Stimulated activated CD8-positive, alpha-beta memory T cell treated with anti-CD3 and anti-CD28 coated beads, Interleukin-12 subunit alpha, Interleukin-12 subunit beta, amount 100 ng/mL, for 4 hours (primary cell): ENCODE measurements around the gene MITF.

ENCODE experiments used
- DNase-seq: peaks from one replicate; pipeline ENCODE4 v3.0.0-alpha.2; 2020; ENCODE audit warnings: low read depth

The MITF gene

GRCh38 chr3:69725994-69726571 is 13.2 kb upstream of the MITF start:
- no peak for DNase-seq

GRCh38 chr3:69729147-69729919 is 9.9 kb upstream of the MITF start:
- DNase-seq, result no peak

GRCh38 chr3:69731080-69731479 is 8.2 kb upstream of the MITF start:
- no peak for DNase-seq

- no peak for DNase-seq
These were observed 3.4 kb upstream of the MITF start for GRCh38 chr3:69735893-69736292.

- no peak for DNase-seq
These were observed 1.9 kb upstream of the MITF start for GRCh38 chr3:69737392-69737791.

- no peak for DNase-seq
These were observed 949 bp upstream of the MITF start for GRCh38 chr3:69738315-69738714.

GRCh38 chr3:69738859-69739203 is 433 bp upstream of the MITF start:
- no peak for DNase-seq

- DNase-seq, result no peak
These were observed 1.1 kb downstream of the MITF start for GRCh38 chr3:69740103-69741021.

GRCh38 chr3:69741032-69741767 is 1.9 kb downstream of the MITF start:
- no peak for DNase-seq

GRCh38 chr3:69742391-69742790 is 3.1 kb downstream of the MITF start:
- no peak for DNase-seq

- DNase-seq, result no peak
These were observed 5.0 kb downstream of the MITF start for GRCh38 chr3:69743975-69744906.

- no peak for DNase-seq
These were observed 6.2 kb downstream of the MITF start for GRCh38 chr3:69745505-69745904.

GRCh38 chr3:69746119-69746518 is 6.9 kb downstream of the MITF start:
- DNase-seq, result no peak

- no peak for DNase-seq
These were observed 8.4 kb downstream of the MITF start for GRCh38 chr3:69747511-69748258.

GRCh38 chr3:69748503-69748902 is 9.2 kb downstream of the MITF start:
- DNase-seq, result no peak

GRCh38 chr3:69749461-69749860 is 10.2 kb downstream of the MITF start:
- DNase-seq, result no peak

- DNase-seq, result no peak
These were observed 11.3 kb downstream of the MITF start for GRCh38 chr3:69750549-69750948.

- no peak for DNase-seq
These were observed 11.8 kb downstream of the MITF start for GRCh38 chr3:69751074-69751476.

- no peak for DNase-seq
These were observed 13.0 kb downstream of the MITF start for GRCh38 chr3:69752241-69752640.

GRCh38 chr3:69753179-69753775 is 14.0 kb downstream of the MITF start:
- no peak for DNase-seq
